NCI-H1436 treated with DMSO at 0.1 percent for 48 hours (cell line): ENCODE measurements around the gene GABARAP.

Experiments
- DNase-seq: peaks from one replicate; lab custom pipeline; 2025; lab: John Stamatoyannopoulos, UW

Gene GABARAP

GRCh38 chr17:7207120-7208001 is 34.9 kb downstream of the GABARAP start:
- DNase-seq = no peak

DNA sequence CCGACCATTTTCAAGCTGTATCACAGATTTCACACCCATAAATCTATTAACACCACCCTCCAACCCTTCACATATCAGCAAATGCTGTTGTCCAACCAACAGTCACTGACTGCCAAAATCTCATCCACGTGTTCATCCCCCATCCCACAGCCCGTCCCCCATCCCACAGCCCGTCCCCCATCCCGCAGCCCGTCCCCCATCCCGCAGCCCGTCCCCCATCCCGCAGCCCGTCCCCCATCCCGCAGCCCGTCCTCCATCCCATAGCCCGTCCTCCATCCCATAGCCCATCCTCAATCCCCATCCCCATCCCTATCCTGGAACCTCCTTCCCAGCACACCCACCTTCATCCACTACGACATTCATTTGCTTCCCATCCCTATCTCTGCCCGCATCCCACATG is 36.7 kb downstream of the GABARAP start:
- no peak for DNase-seq

- peak; percentile 76 for DNase-seq
Observed at GRCh38 chr17:7204828-7205461, 37.3 kb downstream of the GABARAP start.

GRCh38 chr17:7204336-7204735 is 37.9 kb downstream of the GABARAP start:
- no peak for DNase-seq

DNA sequence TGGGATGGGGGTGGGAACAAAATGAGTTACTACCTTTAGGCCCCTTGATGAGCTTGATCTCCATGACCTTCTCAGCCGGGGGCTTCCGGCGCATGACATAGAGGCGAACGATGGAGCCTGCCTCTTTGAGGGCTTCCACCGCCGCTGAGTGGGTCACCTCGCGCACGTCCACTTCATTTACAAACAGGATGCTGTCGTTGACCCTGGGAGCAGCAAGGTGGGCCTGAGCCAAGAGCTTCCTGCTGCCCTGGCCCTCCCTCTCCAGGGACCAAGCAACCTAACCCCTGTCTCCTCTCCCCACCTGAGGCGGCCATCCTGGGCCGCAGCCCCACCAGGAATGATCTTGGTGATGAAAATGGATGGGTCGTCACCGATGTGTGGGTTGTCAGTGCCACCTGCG is 38.9 kb downstream of the GABARAP start:
- no peak for DNase-seq

DNA sequence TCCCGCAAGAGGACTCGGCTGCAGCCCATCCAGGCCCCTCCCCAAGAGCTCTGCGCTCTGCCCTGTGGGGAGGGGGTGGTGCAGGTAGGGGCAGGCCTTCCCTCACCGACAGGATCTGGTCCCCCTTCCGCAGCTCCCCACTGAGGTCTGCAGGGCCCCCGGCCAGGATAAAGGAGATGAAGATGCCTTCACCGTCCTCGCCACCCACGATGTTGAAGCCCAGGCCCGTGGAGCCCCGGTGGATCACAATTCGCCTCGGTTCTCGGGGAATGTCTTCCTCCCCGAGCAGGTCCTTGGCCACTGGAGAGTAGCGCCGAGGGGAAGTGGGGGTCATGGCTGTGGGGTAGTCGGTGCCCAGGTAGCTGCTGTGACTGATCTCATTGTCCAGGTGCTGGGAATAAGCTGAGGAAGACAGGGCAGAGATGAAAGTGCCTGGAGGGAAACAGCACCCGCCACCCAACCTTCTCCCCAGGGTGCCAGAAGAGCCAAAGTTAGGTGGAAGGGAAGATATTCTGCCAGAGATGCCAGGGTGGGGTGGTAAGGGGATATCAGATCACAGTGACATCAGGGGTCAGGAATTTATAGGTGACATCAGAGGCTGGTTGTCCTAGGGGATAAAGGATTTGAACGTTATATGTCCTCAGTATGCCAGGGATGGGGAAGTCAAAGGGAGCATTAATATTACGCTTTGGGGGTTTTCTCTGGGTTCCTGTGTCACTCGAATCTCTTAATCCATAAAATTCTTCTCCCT is 45.4 kb downstream of the GABARAP start:
- DNase-seq = no peak

- no peak for DNase-seq
Observed at GRCh38 chr17:7195971-7196370, 46.3 kb downstream of the GABARAP start.

DNA sequence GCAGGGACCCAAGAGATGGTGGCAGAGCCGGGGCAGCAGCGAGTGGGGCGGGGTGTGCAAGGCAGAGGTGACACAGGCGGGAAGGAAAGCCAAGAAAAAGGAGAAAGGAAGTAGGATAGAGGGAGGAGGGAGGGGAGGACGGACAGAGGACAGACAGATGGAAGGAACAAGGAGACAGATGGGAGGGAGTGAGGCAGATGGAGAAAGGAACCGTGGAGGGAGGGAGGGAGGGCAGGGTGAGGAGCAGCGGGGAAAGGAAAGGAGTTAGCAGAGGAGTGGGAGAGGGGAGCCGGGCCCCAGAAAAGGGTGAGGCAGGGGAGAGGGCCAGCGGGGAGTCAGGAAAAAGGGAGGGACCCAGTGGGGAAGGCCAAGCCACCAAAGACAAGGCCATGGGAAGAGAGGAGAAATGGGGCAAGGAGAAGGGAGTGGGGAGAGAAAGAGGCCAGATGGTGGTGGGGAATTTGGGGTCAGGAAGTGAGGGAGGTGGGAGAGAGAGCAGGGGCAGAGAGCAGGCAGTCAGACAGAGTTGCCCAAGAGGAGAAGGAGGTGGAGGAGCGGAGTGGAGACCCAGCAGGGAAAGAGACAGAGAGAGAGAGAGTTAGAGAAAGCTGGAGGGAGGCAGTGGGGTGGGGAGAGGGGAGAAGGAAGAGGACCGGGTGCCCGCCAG is 49.8 kb downstream of the GABARAP start:
- no peak for DNase-seq

DNA sequence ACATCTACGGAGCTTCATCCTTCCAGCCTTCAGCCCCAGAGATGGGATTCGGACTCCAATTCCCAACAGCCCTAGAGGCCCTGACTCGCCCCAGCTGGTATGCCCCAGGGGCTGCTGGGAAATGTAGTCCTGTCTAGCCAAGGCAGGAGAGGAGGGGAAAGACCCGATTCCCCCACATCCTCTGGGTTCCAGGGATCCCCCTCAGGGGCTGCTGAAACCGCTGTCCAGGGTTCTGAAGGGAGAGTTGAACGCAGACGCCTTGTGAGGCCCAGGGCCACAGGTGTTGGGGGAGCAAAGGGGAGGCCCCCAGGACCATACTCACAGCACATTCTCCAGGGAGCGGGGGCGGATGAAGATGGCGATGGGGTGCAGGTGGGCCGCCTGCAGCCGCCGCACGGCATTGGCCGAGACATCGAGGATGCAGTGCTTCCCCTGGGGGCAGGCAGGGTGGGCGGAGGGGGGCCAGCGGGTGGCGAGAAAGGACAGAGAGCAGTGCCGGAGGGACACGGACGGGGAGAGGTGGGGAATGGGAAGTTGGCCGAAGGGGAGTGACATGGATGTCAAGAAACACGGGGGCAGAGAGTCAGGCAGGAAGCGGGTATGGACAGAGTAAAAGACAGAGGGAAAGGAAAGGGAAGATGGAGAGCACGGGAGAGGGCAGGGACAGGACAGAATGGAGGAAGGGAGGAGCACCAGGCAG is 50.5 kb downstream of the GABARAP start:
- no peak for DNase-seq

- no peak for DNase-seq
Observed at GRCh38 chr17:7191069-7191468, 51.2 kb downstream of the GABARAP start.

- no peak for DNase-seq
Observed at GRCh38 chr17:7190276-7190917, 51.9 kb downstream of the GABARAP start.
